Measurements from ENCODE around the gene MCF2L2. TPM values are rescaled to one million over a fixed set of nuclear protein-coding genes. Genes with fewer than 3 reads are reported as not detected.
A peak's percentile ranks its signal among the peaks of the same experiment; 100 is the strongest.

MCF2L2 gene
- total and polyA plus RNA-seq, 11 donors = 0.12 to 1.4 (median 0.23) TPM; not detected in 1

- intact Hi-C loops (cut with DNase I) = no loop called here
- no peak overlapping the region for H3K27ac ChIP-seq
- no peak overlapping the region for H3K4me3 ChIP-seq
- H3K27me3 ChIP-seq = no peaks in the 10 kb centered on the region
- DNase-seq (no peak), ATAC-seq (no peak)
- peaks cover 0 to 57% (median 11%) of the 10 kb centered on the region in 12 donors for H3K4me1 ChIP-seq
- 91 to 96% (median 96%) methylated on average over 13 of the region's 13 CpGs for WGBS, 4 donors
- H3K36me3 ChIP-seq = peaks cover 0 to 18% (median 9%) of the 10 kb centered on the region in 9 donors
- H3K9me3 ChIP-seq = no peaks in the 10 kb centered on the region
- TF ChIP-seq CTCF (IDR thresholded peaks at IDR 0.05) (no peak), POLR2A (IDR thresholded peaks at IDR 0.05) (no peak)
Observed at GRCh38 chr3:183269345-183269744, 159.1 kb downstream of the MCF2L2 start.

- WGBS, 4 donors = 76 to 82% (median 79%) methylated on average over 5 of the region's 5 CpGs
- peaks cover 0 to 58% (median 11%) of the 10 kb centered on the region in 12 donors for H3K4me1 ChIP-seq
- H3K27ac ChIP-seq = no peak overlapping the region
- no peaks in the 10 kb centered on the region for H3K27me3 ChIP-seq
- H3K4me3 ChIP-seq = no peak overlapping the region
- H3K36me3 ChIP-seq = peaks cover 0 to 18% (median 9%) of the 10 kb centered on the region in 9 donors
- DNase-seq = no peak
- intact Hi-C loops (cut with DNase I) = no loop called here
- H3K9me3 ChIP-seq = no peaks in the 10 kb centered on the region
- TF ChIP-seq POLR2A (IDR thresholded peaks at IDR 0.05) (no peak), CTCF (IDR thresholded peaks at IDR 0.05) (no peak)
- ATAC-seq = no peak
Observed at GRCh38 chr3:183268366-183268765, 160.1 kb downstream of the MCF2L2 start.

GRCh38 chr3:183267140-183267539 is 161.3 kb downstream of the MCF2L2 start:
- 93 to 98% (median 98%) methylated on average over 5 of the region's 5 CpGs for WGBS, 4 donors
- Histone ChIP-seq H3K36me3 (peaks cover 0 to 18% (median 9%) of the 10 kb centered on the region in 9 donors), H3K9me3 (no peaks in the 10 kb centered on the region), H3K4me1 (peaks cover 0 to 45% (median 9%) of the 10 kb centered on the region in 12 donors), H3K27ac (no peak overlapping the region), H3K27me3 (no peaks in the 10 kb centered on the region), H3K4me3 (no peak overlapping the region)
- no peak for ATAC-seq
- intact Hi-C loops (cut with DNase I) = no loop called here
- DNase-seq = no peak
- TF ChIP-seq CTCF (IDR thresholded peaks at IDR 0.05) (no peak), POLR2A (IDR thresholded peaks at IDR 0.05) (no peak)

- H3K36me3 ChIP-seq = peaks cover 0 to 18% (median 9%) of the 10 kb centered on the region in 9 donors
- H3K27ac ChIP-seq = peak overlapping the region in 2 of 12 donors; percentile 43 to 79
- ATAC-seq = no peak
- intact Hi-C loops (cut with DNase I) = no loop called here
- TF ChIP-seq CTCF (IDR thresholded peaks at IDR 0.05) = no peak
- no peak for TF ChIP-seq POLR2A (IDR thresholded peaks at IDR 0.05)
- no peak for DNase-seq
- H3K4me3 ChIP-seq = no peak overlapping the region
- no peaks in the 10 kb centered on the region for H3K27me3 ChIP-seq
- no peaks in the 10 kb centered on the region for H3K9me3 ChIP-seq
- WGBS, 4 donors = 89 to 96% (median 93%) methylated on average over 3 of the region's 3 CpGs
- H3K4me1 ChIP-seq = peaks cover 0 to 45% (median 9%) of the 10 kb centered on the region in 12 donors
Observed at GRCh38 chr3:183266454-183266853, 162.0 kb downstream of the MCF2L2 start.
